ENCODE results near the gene MED22. TPM values are rescaled to one million over a fixed set of nuclear protein-coding genes. Genes with fewer than 3 reads are reported as not detected.

Gene MED22
- polyA plus RNA-seq, 3 donors = 6.8 to 27.7 (median 9.6) TPM

GRCh38 chr9:133374612-133375115, 26.7 kb upstream of the MED22 start:
- Mint-ChIP-seq H3K27ac (peak overlapping the region; percentile 89 to 96 (median 94)), H3K36me3 (peaks cover 21 to 34% of the 10 kb centered on the region in 2 donors), H3K9me3 (no peaks in the 10 kb centered on the region), H3K4me3 (peak overlapping the region; percentile 94 to 97), H3K4me1 (peaks cover 65% of the 10 kb centered on the region), H3K27me3 (ENCODE audit: low read depth in 3 of 3) (peaks cover 0 to 5% (median 3%) of the 10 kb centered on the region in 3 donors)
- H3K4me1 ChIP-seq (ENCODE audit: control insufficient read depth in 1 of 2, insufficient read depth in 2 of 2, low read length in 2 of 2) = peaks cover 21 to 56% of the 10 kb centered on the region in 2 donors
- H3K36me3 ChIP-seq (replicated peaks in 1 of 2; ENCODE audit: control insufficient read depth in 1 of 2, insufficient read depth in 2 of 2, low read length in 2 of 2) = peaks cover 20 to 29% of the 10 kb centered on the region in 2 donors
- no peaks in the 10 kb centered on the region for H3K9me3 ChIP-seq (replicated peaks in 1 of 2; ENCODE audit: control insufficient read depth in 1 of 2, insufficient read depth in 1 of 2, low read length in 2 of 2)
- H2AFZ ChIP-seq (ENCODE audit: insufficient read depth, low read depth, low read length, poor library complexity, severe bottlenecking) = peak overlapping the region; percentile 98
- peak overlapping the region; percentile 85 for H3K4me2 ChIP-seq (replicated peaks; ENCODE audit: extremely low read depth, low read length, poor library complexity, severe bottlenecking)
- no peak for TF ChIP-seq CTCF (IDR thresholded peaks at IDR 0.05)
- H3K27ac ChIP-seq (ENCODE audit: low read depth in 1 of 2, low read length in 2 of 2) = peak overlapping the region; percentile 71 to 83
- peaks cover 57% of the 10 kb centered on the region for H4K20me1 ChIP-seq (ENCODE audit: insufficient read depth, low read length)
- peak overlapping the region; percentile 96 for H3K9ac ChIP-seq (ENCODE audit: insufficient read depth, low read length, poor library complexity, severe bottlenecking)
- peak overlapping the region; percentile 65 to 95 (median 86) for H3K4me3 ChIP-seq (replicated peaks in 1 of 3; ENCODE audit: low read depth in 2 of 3, low read length in 3 of 3)
- no peaks in the 10 kb centered on the region for H3K27me3 ChIP-seq (ENCODE audit: control insufficient read depth in 2 of 2, insufficient read depth in 2 of 2, low read length in 2 of 2)
- peak in 2 of 3 donors; percentile 31 to 49 for DNase-seq
- whole genome bisulfite sequencing (ENCODE audit: insufficient coverage) = 0% methylated on average over 4 of the region's 12 CpGs
- intact Hi-C loops (cut with micrococcal nuclease) = loop anchor here (2.0 to 10.0 kb wide), 2 partner anchors 18 to 340 kb away; partner anchors contain the start of genes GTF3C5 (in 1 of the 2), SURF1 (in 1 of the 2) and SURF2 (in 1 of the 2)
- H3K79me2 ChIP-seq (ENCODE audit: insufficient read depth, low read length) = peaks cover 61% of the 10 kb centered on the region

- Histone ChIP-seq H3K36me3 (replicated peaks in 1 of 2; ENCODE audit: control insufficient read depth in 1 of 2, insufficient read depth in 2 of 2, low read length in 2 of 2) (peaks cover 40 to 54% of the 10 kb centered on the region in 2 donors), H3K4me2 (replicated peaks; ENCODE audit: extremely low read depth, low read length, poor library complexity, severe bottlenecking) (peak overlapping the region; percentile 2), H3K27me3 (ENCODE audit: control insufficient read depth in 2 of 2, insufficient read depth in 2 of 2, low read length in 2 of 2) (no peaks in the 10 kb centered on the region), H3K9ac (ENCODE audit: insufficient read depth, low read length, poor library complexity, severe bottlenecking) (peak overlapping the region; percentile 29), H2AFZ (ENCODE audit: insufficient read depth, low read depth, low read length, poor library complexity, severe bottlenecking) (no peak overlapping the region), H4K20me1 (ENCODE audit: insufficient read depth, low read length) (peaks cover 82% of the 10 kb centered on the region), H3K4me1 (ENCODE audit: control insufficient read depth in 1 of 2, insufficient read depth in 2 of 2, low read length in 2 of 2) (peaks cover 21 to 51% of the 10 kb centered on the region in 2 donors), H3K4me3 (replicated peaks in 1 of 3; ENCODE audit: low read depth in 2 of 3, low read length in 3 of 3) (no peak overlapping the region), H3K9me3 (replicated peaks in 1 of 2; ENCODE audit: control insufficient read depth in 1 of 2, insufficient read depth in 1 of 2, low read length in 2 of 2) (no peaks in the 10 kb centered on the region), H3K79me2 (ENCODE audit: insufficient read depth, low read length) (peaks cover 86% of the 10 kb centered on the region), H3K27ac (ENCODE audit: low read depth in 1 of 2, low read length in 2 of 2) (peak overlapping the region in 1 of 2 donors; percentile 59)
- peaks cover 35 to 55% of the 10 kb centered on the region in 2 donors for H3K36me3 Mint-ChIP-seq
- H3K27me3 Mint-ChIP-seq (ENCODE audit: low read depth in 3 of 3) = peaks cover 0 to under 1% (median 0%) of the 10 kb centered on the region in 3 donors
- peaks cover 60% of the 10 kb centered on the region for H3K4me1 Mint-ChIP-seq
- H3K9me3 Mint-ChIP-seq = no peaks in the 10 kb centered on the region
- WGBS (ENCODE audit: insufficient coverage) = 87% methylated on average over 7 of the region's 7 CpGs
- intact Hi-C loops (cut with micrococcal nuclease) = loop anchor here in 1 of 2 donors (10.0 kb wide), 1 partner anchor 337 kb away; the partner anchor contains the start of gene GTF3C5
- DNase-seq = no peak
- H3K4me3 Mint-ChIP-seq = no peak overlapping the region
- no peak for TF ChIP-seq CTCF (IDR thresholded peaks at IDR 0.05)
- peak overlapping the region in 2 of 7 donors; percentile 1 to 39 for H3K27ac Mint-ChIP-seq
Measured at GRCh38 chr9:133372144-133372543, 24.2 kb upstream of the MED22 start.
